Activated T-cell treated with anti-CD3 and anti-CD28 coated beads, Interleukin-2, amount 50 U/mL, for 1 hour (primary cell): Measurements from ENCODE around the gene SERPINB10.

Source experiments
- DNase-seq: peaks from one replicate; pipeline ENCODE4 v3.0.0-alpha.2; 2020

The SERPINB10 gene, protein sequence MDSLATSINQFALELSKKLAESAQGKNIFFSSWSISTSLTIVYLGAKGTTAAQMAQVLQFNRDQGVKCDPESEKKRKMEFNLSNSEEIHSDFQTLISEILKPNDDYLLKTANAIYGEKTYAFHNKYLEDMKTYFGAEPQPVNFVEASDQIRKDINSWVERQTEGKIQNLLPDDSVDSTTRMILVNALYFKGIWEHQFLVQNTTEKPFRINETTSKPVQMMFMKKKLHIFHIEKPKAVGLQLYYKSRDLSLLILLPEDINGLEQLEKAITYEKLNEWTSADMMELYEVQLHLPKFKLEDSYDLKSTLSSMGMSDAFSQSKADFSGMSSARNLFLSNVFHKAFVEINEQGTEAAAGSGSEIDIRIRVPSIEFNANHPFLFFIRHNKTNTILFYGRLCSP

DNA sequence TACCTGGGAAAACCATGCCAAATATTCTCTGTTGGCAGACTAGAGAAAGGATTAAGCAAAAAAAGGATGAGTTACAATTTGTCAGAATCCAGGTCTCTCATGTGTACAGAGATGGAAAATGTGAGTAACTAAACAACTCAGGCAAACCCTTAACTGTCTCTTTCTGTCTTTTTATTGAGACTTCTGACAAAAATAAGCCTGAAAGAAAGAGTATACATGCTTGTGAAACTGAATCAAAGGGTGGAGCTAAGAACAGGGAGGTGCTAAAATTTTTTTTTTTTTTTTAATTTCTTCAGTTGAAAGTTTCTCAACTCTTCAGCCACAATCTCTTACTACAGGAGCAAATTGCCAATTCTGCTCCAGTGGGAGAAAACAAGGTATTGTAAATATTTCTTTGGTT, at the start of gene SERPINB10:
Gene SERPINB10, plus strand, starts transcription at position 295 of the 400 bp plus-strand sequence. CDS start 7,553 bp downstream, outside the sequence.
- no peak for DNase-seq

DNA sequence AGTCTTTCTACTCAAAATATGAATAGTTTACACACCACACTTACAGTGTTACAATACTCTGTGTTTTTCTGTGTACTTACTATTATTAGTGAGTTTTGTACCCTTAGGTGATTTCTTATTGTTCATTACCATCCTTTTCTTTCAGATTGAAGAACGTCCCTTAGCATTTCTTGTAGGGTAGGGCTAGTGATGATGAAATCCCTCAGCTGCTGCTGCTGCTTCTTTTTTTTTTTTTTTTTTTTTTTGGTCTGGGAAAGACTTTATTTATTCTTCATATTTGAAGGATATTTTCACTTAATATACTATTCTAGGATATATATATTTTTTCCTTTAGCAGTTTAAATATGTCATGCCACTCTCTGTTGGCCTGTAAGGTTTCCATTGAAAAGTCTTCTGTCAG, 49.3 kb upstream of the SERPINB10 start:
- DNase-seq, result no peak

DNA sequence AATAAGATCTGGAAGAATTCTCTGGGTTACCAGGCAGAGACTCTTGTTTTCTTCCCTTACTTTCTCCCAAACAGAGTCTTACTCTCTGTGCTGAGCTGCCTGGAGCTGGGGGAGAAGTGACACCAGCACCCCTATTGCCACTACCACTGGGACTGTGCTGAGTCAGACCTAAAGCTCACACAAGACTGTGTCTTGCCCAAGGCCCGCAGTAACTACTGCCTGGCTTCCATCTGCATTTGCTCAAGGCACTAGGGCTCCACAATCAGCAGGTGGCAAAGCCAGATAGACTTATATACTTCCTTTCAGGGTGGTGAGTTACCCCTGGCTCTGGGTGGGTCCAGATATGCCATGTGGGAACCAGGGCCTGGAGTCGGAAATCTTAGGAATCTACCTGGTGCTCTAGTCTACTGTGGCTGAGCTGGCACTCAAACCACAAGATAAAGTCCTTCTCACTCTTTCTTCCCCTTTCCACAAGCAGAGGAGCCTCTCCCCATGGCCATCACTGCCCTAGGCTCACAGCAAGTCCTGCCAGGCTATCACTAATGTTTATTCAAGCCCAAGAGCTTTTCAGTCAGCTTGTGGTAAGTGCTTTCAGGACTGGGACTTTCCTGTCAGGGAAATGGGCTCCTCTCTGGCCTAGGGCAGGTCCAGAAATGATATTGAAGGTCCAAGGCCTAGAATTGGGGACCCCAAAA, 47.8 kb upstream of the SERPINB10 start:
- no peak for DNase-seq

DNA sequence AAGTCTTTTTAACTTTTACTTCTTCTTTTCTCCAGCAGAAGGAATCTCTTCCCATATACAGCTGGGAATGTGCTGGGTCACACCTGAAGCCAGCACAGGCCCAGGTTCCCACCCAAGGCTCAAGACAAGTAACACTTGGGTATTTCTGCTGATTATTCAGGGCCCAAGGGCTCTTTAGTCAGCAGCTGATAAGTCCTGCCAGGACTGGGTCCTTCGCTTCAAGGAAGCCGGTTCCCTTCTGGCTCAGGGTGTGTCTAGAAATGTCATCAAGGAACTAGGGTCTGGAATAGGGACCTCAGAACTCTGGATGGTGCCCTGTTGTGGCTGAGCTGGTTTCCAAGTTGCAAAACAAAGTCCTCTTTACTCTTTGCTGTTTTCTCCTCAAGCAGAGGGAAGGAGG, 47.2 kb upstream of the SERPINB10 start:
- DNase-seq, result no peak

DNA sequence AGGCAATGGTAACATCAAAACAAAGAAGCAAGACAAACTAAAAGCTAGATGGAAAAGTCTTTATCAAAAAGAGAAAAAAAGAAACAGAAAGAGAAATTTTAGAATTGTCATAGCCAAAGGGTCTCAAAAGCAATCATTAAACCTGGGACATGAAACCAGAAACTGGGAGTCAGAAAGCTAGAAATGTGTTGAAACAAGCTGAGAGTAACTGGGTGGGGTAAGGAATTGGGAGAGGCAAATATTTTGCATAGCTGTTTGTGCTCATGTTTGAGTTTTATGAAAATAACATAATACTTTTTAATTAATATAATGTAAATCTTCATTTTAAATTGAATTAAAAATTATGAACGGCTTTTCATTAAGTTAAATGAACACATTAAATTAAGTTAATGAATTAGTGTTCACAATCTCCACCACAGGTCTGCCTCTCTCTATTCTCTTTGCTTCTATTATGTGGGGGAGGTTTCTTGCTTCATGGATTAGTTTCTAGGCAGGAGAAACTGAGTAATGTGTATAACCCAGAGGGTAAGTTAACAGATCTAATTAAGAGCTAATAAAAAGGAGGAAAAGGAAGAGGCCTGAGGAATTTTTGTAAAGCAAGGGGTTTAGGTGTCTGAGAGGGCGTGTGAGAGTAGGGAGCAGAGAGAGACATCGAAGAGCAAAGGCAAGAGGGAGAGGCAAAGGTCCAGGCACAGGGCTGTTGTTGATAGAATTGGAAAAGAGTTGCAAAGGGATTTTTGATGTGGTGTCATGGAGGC, 40.2 kb upstream of the SERPINB10 start:
- DNase-seq, result no peak

DNA sequence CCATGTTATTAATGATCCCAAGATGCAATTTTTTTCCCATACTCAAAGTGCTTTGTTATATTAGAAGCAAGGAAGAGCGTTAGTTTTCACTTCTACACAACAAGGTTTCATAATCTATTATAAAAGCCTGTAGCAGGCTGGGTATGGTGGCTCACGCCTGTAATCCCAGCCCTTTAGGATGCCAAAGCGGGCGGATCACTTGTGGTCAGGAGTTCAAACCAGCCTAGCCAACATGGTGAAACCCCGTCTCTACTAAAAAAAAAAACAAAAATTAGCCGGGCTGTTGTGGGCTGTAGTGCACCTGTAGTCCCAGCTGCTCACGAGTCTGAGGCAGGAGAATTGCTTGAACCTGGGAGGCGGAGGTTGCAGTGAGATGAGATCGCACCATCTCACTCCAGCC, 39.2 kb upstream of the SERPINB10 start:
- no peak for DNase-seq

DNA sequence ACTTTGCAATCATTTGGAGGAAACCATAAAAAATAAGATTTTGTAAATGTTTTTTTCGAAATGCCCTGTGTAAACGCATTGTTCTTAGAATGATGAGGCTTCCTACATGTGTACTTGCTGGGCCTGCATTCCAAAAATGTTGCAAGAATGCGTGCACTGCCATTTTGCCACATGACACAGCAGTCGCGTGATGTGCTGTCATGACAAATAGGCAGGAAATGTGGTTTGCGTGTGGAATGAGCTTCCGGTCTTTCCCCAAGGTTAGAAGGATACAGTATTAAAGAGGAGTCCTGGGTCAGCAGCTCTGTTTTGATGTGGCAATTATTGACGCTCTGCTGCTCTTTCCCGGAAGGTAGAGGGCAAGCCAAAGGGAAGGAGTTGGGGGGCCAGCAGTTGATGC, 38.4 kb upstream of the SERPINB10 start:
- DNase-seq, result no peak

DNA sequence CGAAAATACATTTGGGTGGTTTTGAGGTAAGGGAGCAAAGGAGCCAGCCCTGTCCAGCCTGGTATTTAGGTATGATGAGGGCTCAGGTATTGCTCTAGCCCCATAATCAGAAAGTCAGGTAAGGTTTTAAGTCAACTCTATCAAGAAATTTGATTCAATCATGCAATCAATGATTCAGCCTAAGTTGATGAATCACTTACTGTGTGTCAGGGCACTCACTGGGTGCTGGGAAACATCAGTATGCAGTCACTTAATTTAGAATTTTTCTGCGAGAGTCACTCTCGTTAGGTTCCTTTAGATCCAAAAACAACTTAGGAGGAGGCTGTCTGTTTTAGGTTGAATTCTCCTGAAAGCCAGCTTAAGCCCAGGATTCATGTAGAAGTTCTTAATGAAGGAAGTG, 37.9 kb upstream of the SERPINB10 start:
- no peak for DNase-seq

DNA sequence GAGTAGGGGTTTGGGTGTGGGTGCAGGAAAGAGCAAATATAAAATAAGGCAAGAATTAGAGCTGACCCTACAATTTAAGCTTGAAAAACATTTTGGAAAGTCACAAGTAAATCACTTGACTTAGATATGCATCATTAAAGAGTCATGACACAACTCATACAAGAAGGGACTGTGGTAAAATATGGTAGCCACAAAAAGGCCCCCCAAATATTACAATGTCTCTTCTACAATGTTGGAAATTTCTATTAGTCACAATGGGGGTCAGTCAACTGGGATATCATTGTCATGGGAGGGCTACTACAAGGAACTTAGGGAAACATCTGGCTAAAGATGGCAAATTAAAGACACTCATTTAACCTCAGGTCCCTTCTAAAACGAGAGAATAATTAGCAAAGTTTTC, 35.9 kb upstream of the SERPINB10 start:
- no peak for DNase-seq

DNA sequence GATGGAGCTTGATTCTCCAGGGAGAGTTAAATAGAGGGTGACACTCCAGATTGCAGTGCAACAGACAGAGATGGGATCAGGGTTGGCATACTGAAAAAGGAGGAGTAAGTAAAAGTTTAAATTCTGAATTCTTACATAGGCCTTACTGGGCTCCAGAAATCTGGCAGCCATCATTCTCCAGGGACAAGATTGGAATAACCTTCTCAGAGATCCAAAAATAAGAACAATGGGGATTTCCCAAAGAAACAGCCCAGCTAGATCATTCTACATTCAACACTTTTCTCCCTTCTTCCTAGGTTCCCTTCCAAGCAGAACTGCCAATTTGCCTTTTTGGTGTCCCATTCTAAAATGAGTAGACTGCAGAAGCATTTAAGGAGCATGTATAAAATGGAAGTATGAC, 35.2 kb upstream of the SERPINB10 start:
- DNase-seq, result no peak

DNA sequence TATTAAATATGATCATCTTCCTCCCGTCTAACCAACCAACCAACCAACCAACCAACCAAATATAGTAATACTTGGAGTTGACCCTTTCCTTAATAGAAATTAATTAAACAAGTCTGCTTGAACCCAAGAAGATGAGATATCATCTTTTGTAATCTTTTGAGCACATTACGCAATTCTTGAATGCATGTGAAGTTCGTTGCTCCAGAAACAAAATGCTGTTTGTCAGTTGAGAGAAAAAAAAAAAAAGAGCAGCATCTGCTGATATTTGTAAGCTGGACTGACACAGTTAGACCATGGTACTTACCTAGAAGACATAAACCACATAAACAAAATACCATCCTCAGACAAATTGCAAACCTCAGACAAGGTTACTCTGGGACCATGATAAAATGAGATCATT, 29.4 kb upstream of the SERPINB10 start:
- no peak for DNase-seq

DNA sequence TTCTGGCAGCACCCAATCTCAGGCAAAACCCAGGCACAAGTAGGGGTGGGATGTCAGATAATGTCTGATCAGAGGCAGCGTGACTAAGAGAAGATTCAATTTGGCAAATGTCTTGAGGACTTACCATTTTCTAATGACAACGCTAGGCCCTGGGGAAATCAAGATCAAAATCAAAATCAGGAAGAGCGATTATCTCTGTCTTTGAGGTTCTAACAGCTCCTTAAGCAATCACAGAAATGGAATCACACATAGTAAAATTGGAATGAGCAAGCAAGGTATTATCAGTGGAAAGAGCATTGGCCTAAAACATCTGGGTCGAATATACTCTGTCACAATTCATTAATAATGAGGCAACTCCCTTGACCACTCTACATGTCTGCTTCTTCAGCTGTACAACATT, 28.8 kb upstream of the SERPINB10 start:
- DNase-seq, result no peak

DNA sequence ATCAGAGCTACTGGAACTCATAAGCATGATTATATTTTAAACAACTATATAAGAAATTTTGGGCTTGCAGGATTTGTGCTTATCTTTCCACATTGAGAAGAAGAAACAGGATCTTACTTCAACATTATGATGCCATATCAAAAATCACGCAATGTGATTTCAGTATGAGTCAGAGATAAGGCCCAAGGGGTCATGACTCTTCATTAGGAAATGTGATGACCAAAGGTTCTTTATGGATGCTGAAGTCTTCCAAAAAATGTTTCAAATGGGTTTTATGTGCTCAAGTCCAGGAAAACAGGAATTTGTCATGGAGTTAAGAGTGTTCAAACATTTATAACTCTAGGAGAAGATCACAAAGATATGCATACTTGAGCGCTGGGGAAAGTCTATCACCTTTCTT, 28.0 kb upstream of the SERPINB10 start:
- no peak for DNase-seq

DNA sequence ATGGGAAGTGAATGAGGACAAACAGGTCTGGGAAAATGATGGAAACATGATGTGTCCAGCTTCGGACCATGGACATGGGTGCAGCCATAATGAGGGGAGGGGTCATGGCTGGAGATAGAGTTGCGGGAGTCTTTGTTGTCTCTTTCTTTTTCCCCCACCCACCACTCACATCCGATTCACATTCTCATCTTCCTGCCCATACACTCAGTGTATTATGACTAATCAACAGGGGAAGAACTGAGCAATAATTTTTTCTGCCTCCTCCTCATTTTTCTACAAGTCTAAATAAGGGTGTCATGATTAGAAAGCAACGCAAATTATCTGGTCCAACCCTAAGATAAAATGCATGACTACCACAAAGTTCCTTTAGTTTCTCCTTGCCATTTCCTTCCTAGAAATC, 25.9 kb upstream of the SERPINB10 start:
- no peak for DNase-seq

DNA sequence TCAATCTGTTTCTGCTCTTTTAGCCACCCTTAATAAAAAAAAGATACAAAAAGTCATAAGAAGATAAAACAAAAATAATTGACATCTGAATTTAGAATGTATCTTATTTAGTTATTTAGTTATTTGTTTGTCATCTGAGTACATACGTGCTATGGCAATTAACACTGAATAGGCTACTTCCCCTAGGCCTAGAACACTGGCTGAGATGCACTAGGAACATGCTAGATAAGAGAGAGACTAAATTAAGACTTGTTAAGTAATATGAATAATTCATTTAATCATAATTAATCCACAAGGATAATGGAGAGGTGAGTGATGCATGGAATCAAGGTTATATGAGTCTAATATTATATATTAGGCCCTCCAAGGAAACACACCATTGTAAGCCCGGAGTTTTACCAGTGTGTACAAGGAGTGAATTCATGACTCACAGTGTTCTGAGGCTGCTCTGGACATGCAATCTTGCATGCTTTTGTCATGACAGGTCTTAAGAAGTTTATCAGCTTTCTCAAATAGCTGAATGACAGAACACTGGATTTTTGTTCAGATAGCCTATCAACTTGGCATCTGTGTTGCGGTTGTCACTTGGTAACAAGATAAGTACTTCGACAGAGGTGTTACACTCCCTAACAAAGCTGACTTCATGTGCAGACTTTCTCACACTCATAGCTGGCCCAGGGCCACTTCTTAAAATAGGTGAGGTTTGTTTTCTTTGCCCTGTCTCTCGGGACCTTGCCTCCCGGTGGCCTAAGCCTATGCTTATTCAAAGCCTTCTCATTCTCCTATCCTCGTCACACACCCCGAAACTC, 25.2 kb upstream of the SERPINB10 start:
- DNase-seq, result no peak

DNA sequence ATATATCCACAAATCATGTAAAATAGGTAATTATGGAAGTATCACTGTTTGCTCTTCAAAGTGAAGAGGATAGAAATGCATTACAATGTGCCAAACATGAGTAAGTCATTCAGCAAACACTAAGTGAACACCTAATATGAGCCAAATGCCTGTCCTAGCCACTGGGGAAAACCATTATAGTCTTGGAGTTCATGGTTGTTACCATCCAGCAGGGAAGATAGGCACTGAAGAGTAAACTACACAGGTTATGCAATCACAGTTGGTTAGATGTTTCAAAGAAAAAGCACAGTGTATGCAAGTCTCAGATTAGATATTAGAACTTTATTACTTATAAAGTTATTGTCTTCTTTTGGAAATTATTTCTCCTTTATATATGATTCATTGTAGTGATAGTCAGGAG, 24.1 kb upstream of the SERPINB10 start:
- no peak for DNase-seq

DNA sequence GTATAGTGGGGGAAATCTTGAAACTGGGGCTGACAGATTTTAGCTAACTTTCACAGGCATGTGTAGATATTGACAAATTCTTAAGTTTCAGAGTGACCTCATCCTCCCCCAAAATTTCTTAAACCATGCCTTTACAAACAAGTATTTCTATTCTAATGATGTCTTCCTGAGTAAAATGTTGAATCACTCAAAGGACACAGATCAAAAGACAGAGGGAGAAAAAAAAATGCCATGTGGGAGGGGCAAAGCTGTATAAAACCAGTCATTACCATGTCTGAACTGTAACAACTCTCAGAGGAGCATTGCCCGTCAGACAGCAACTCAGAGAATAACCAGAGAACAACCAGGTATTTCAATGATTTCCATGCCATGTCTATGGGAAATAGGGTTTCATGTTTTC, 20.3 kb upstream of the SERPINB10 start, which contains the start of gene SERPINB2:
Gene SERPINB2, plus strand, starts transcription at position 282 of the 400 bp plus-strand sequence. CDS start 3,740 bp downstream, outside the sequence.
- DNase-seq, result no peak

DNA sequence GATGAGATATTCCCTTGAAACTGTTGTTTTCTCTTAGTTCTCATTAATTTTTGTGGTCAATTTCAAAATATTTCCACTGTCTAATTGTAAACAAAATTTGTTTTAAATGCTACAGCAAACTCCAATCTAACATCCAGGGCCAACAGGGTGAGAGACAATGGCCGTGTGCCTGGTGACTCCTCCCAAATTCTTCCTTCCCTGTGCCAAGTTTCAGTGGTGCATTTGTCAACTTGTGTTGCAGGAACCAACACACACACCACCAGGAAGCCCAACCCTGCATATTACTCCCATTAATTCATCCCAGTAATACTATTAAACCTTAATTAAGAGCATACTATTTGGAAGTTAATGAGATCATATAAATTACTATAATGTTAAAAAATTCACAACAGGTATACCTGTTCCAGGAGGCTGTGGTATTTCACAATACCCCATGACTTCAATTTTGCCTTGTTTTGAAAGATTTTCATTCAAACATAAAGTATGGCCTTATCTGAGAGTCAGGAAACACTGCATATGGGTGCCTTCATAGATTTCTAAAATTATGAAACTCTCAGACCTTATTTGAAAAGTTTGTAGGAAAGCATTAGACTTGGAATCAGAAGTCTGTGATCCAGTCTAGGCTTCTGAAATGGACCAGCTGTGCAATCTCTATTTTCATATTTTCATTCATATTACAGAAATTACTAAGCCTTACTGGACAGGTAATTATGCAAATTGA, 19.1 kb upstream of the SERPINB10 start:
- no peak for DNase-seq

DNA sequence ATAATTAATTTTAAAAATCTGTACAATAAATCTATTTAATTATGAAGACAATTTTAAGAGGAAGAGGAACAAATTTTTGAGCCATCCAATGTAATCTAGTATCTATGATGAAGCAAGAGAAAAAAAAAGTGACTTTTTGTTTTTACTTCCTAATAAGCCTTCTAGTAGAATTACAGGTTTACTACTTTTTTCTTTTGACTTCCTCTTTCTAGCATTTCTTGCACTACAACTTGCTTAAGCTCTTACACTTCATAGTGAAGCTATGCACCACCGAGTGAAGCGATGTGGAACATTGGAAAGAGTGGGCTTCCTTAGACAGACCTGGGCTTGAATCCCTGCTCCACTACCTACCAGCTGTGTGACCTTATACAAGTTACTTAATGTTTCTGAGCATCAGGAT, 18.1 kb upstream of the SERPINB10 start:
- no peak for DNase-seq

DNA sequence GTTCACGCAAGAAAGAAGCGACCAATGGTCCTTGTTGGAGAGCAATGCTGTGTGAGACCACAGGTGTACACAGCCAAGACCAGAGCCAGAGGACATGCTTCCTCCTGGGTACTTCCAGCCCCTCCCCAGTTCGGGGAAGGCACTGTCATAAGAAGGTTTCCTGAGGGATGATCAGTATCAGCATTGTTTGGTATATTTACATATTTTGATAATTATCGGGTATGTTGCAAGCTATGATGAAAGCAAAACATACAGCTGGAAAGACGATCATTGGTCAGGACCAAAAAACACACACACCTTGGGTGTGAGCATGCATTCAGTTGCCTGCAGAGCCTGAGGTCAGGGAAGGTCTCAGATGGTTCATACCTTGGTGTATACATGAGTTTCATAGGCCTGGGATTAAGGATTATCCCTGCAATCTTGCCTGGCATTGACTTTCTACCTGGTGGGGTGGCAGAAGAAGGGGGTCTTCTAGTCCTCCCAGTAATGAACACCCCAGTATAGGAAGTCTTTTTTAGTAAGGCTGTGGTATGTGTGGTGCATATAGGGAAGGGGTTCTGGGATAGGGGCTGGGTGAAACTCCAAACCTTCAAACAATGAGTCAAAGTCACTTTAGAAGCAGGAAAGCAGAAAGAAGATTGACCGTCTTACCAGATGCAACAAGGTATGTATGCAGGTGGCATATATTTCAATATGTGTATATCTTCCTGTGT, 17.4 kb upstream of the SERPINB10 start:
- DNase-seq, result no peak

DNA sequence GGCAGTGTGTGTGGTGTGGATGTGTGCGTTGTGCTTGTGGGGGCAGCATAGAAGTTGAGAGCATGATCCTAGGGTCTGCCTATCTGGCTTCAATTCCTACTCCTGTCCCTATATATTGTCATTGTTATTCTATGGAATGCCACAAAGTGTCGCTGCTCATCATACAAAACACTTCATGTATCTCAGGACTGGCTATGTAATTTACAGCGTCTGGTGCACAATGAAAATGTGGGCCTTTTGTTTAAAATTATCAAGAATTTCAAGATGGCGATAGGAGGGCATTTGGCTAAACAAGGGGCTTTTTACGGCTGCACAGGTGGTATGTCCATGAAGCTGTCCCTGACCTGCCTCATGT, 16.8 kb upstream of the SERPINB10 start:
- no peak for DNase-seq

DNA sequence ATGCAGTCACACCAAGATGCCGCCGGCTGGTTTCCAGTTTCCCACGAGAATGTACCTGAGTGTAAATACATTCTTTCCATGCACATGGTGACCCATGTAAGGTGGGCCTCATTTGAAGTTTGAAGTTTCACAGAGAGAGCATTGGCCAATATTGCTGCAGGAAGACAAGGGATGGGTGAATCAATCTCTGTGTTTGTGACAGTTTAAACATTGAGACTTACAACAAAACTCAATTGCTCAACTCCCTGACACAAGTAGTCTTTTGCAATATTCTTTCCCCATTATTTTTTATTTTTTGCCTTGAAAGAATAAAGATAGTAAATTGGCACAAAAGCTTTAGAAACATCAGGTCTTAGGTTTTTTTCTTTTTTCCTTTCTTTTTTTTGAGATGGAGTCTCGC, 15.2 kb upstream of the SERPINB10 start:
- DNase-seq, result no peak
